GM19438 (cell line): Measurements from ENCODE around the gene CEP112.

Source experiments
- ATAC-seq: cut with Tn5 transposase; IDR thresholded peaks from one replicate; pipeline ENCODE4 v1.9.1; 2021; ENCODE audit warnings: low read depth; ENCODE audit not compliant: unreplicated experiment

Gene CEP112

GRCh38 chr17:65667656-65668055 is 524.3 kb downstream of the CEP112 start:
- no peak for ATAC-seq

- no peak for ATAC-seq
These were observed 525.0 kb downstream of the CEP112 start for GRCh38 chr17:65666876-65667321.

GRCh38 chr17:65665966-65666365 is 526.0 kb downstream of the CEP112 start:
- ATAC-seq, result no peak

GRCh38 chr17:65664696-65665095 is 527.2 kb downstream of the CEP112 start:
- ATAC-seq, result no peak

GRCh38 chr17:65664266-65664665 is 527.7 kb downstream of the CEP112 start:
- no peak for ATAC-seq

GRCh38 chr17:65662196-65662595 is 529.7 kb downstream of the CEP112 start:
- no peak for ATAC-seq

GRCh38 chr17:65660947-65661346 is 531.0 kb downstream of the CEP112 start:
- ATAC-seq, result no peak

GRCh38 chr17:65660078-65660477 is 531.9 kb downstream of the CEP112 start:
- ATAC-seq, result no peak

GRCh38 chr17:65659512-65659911 is 532.4 kb downstream of the CEP112 start:
- no peak for ATAC-seq

- no peak for ATAC-seq
These were observed 534.6 kb downstream of the CEP112 start for GRCh38 chr17:65657251-65657828.

- ATAC-seq, result no peak
These were observed 535.3 kb downstream of the CEP112 start for GRCh38 chr17:65656390-65657250.

- ATAC-seq, result no peak
These were observed 536.2 kb downstream of the CEP112 start for GRCh38 chr17:65655706-65656105.

GRCh38 chr17:65644545-65644944 is 547.4 kb downstream of the CEP112 start:
- ATAC-seq, result no peak

- no peak for ATAC-seq
These were observed 553.5 kb downstream of the CEP112 start for GRCh38 chr17:65638221-65638975.

- ATAC-seq, result no peak
These were observed 554.1 kb downstream of the CEP112 start for GRCh38 chr17:65637786-65638185.

GRCh38 chr17:65634533-65634932 is 557.4 kb downstream of the CEP112 start:
- ATAC-seq, result no peak

GRCh38 chr17:65633988-65634387 is 557.9 kb downstream of the CEP112 start:
- no peak for ATAC-seq

- no peak for ATAC-seq
These were observed 558.6 kb downstream of the CEP112 start for GRCh38 chr17:65633146-65633881.

- no peak for ATAC-seq
These were observed 561.4 kb downstream of the CEP112 start for GRCh38 chr17:65630502-65630901.

GRCh38 chr17:65629234-65629690 is 562.7 kb downstream of the CEP112 start:
- no peak for ATAC-seq

- ATAC-seq, result no peak
These were observed 563.3 kb downstream of the CEP112 start for GRCh38 chr17:65628644-65629036.
